H1 (cell line): ENCODE data around the gene CHRM1. TPM values are rescaled to one million over a fixed set of nuclear protein-coding genes. Genes with fewer than 3 reads are reported as not detected.

ENCODE experiments used
- CTCF ChIA-PET: fragments of 300-600 bp; sonication (Branson Sonifier 250); formaldehyde crosslinking; loops from one replicate; lab custom pipeline; 2021; ENCODE audit not compliant: partially characterized antibody; lab: Charles Lee
- POLR2A ChIA-PET: fragments of 300-600 bp; sonication (Branson Sonifier 250); formaldehyde crosslinking; loops from one replicate; lab custom pipeline; 2021; ENCODE audit warnings: inconsistent platforms; ENCODE audit not compliant: partially characterized antibody; lab: Charles Lee
- DNase-seq, 2 experiments: peaks; one replicate each; pipeline versions ENCODE4 v3.0.0 to v3.0.0-alpha.2; 2010 to 2022; ENCODE audit warnings: low spot score in 2 of 2, low read depth in 1 of 2, mixed read lengths in 1 of 2
- FAIRE-seq: peaks from 2 replicates; lab custom pipeline; 2011; peaks lifted over from hg19 to GRCh38; lab: Jason Lieb, UNC
- H2AFZ ChIP-seq: 2 replicates; pipeline ENCODE4 v1.8.1; 2012; ENCODE audit warnings: low read length, inconsistent platforms
- H2AK5ac ChIP-seq: 2 replicates; pipeline ENCODE4 v1.6.1; 2013; ENCODE audit warnings: low read depth, low read length
- H2BK120ac ChIP-seq: replicated peaks from 2 replicates; pipeline ENCODE3; 2013; ENCODE audit warnings: low read depth, low read length, inconsistent platforms
- H2BK12ac ChIP-seq: 2 replicates; pipeline ENCODE4 v1.6.1; 2013; ENCODE audit warnings: low read depth, low read length
- H2BK15ac ChIP-seq: 2 replicates; pipeline ENCODE4 v1.6.1; 2013; ENCODE audit warnings: low read length
- H2BK20ac ChIP-seq: 2 replicates; pipeline ENCODE4 v1.6.1; 2013; ENCODE audit warnings: low read length
- H2BK5ac ChIP-seq: 2 replicates; pipeline ENCODE4 v1.6.1; 2013; ENCODE audit warnings: low read depth, low read length
- H3K14ac ChIP-seq: 2 replicates; pipeline ENCODE4 v1.6.1; 2013; ENCODE audit warnings: inconsistent platforms; ENCODE audit not compliant: insufficient read length
- H3K18ac ChIP-seq: 2 replicates; pipeline ENCODE4 v1.6.1; 2013; ENCODE audit warnings: low read length; ENCODE audit errors: extremely low read depth
- H3K23ac ChIP-seq: 2 replicates; pipeline ENCODE4 v1.6.1; 2013; ENCODE audit warnings: inconsistent platforms; ENCODE audit not compliant: insufficient read length
- H3K23me2 ChIP-seq: 2 replicates; pipeline ENCODE4 v1.6.1; 2013; ENCODE audit warnings: low read depth, low read length
- H3K27ac ChIP-seq: 2 replicates; pipeline ENCODE4 v1.6.1; 2011; ENCODE audit warnings: low read depth, low read length, inconsistent platforms
- H3K27me3 ChIP-seq, 4 experiments: replicated peaks in 1 of 4; 1 replicate in 1 of 4; 2 replicates in 3 of 4; pipeline versions ENCODE4 v1.6.1 to v1.8.1; 2011 to 2013; ENCODE audit warnings: low read length in 3 of 4, mild to moderate bottlenecking in 3 of 4, inconsistent platforms in 2 of 4, mixed read lengths in 2 of 4, moderate library complexity in 1 of 4; ENCODE audit not compliant: control insufficient read depth in 3 of 4, insufficient read depth in 3 of 4; ENCODE audit errors: extremely low read depth in 1 of 4
- H3K36me3 ChIP-seq, 4 experiments: 2 replicates each; pipeline versions ENCODE4 v1.6.1 to v1.8.1; 2011 to 2013; ENCODE audit warnings: mild to moderate bottlenecking in 4 of 4, low read length in 3 of 4, moderate library complexity in 2 of 4, control low read depth in 1 of 4, inconsistent platforms in 1 of 4; ENCODE audit not compliant: insufficient read depth in 4 of 4, control insufficient read depth in 2 of 4
- H3K4ac ChIP-seq: replicated peaks from 2 replicates; pipeline ENCODE3; 2013; ENCODE audit warnings: low read length, low read depth, mixed read lengths, inconsistent platforms; ENCODE audit not compliant: insufficient read length
- H3K4me1 ChIP-seq, 4 experiments: replicated peaks in 1 of 4; 1 replicate in 1 of 4; 2 replicates in 3 of 4; pipeline versions ENCODE4 v1.6.1 to v1.8.1; 2011 to 2013; ENCODE audit warnings: low read length in 3 of 4, inconsistent platforms in 2 of 4, mixed read lengths in 1 of 4; ENCODE audit not compliant: insufficient read depth in 4 of 4, control insufficient read depth in 3 of 4
- H3K4me2 ChIP-seq, 2 experiments: 2 replicates each; pipeline versions ENCODE4 v1.6.1 to v1.8.1; 2011 to 2013; ENCODE audit warnings: low read depth in 2 of 2, low read length in 2 of 2, control low read depth in 1 of 2, inconsistent platforms in 1 of 2, mild to moderate bottlenecking in 1 of 2; ENCODE audit not compliant: insufficient read depth in 1 of 2
- H3K4me3 ChIP-seq, 4 experiments: fragments of 200-600, 300-600 bp in 1 of 4; sonication (generic), shearing (Covaris generic), sonication (Bioruptor Twin) in 1 of 4; 2 replicates each; pipeline versions ENCODE4 v1.5.1 to v1.8.1; 2011 to 2016; ENCODE audit warnings: low read length in 4 of 4, low read depth in 3 of 4, control low read depth in 2 of 4, inconsistent platforms in 2 of 4, mild to moderate bottlenecking in 2 of 4, mixed read lengths in 1 of 4, moderate library complexity in 1 of 4; ENCODE audit not compliant: insufficient read depth in 2 of 4; ENCODE audit errors: extremely low read depth in 1 of 4
- H3K56ac ChIP-seq: replicated peaks from 2 replicates; pipeline ENCODE3; 2013; ENCODE audit warnings: low read depth, mild to moderate bottlenecking, mixed read lengths, low read length, inconsistent platforms; ENCODE audit not compliant: insufficient read length
- H3K79me1 ChIP-seq: 2 replicates; pipeline ENCODE4 v1.6.1; 2013; ENCODE audit warnings: low read depth, low read length, control low read depth
- H3K79me2 ChIP-seq, 2 experiments: 2 replicates each; pipeline versions ENCODE4 v1.6.1 to v1.8.1; 2012 to 2013; ENCODE audit warnings: low read length in 2 of 2, mild to moderate bottlenecking in 2 of 2, inconsistent platforms in 1 of 2; ENCODE audit not compliant: insufficient read depth in 2 of 2, control insufficient read depth in 1 of 2
- H3K9ac ChIP-seq, 4 experiments: replicated peaks in 1 of 4; 1 replicate in 1 of 4; 2 replicates in 3 of 4; pipeline versions ENCODE4 v1.6.1 to v1.8.1; 2011 to 2013; ENCODE audit warnings: low read depth in 3 of 4, low read length in 3 of 4, control low read depth in 2 of 4, mild to moderate bottlenecking in 2 of 4, moderate library complexity in 2 of 4, inconsistent platforms in 1 of 4; ENCODE audit errors: extremely low read depth in 1 of 4
- H3K9me3 ChIP-seq, 2 experiments: 2 replicates each; pipeline versions ENCODE4 v1.6.1 to v1.8.1; 2012 to 2013; ENCODE audit warnings: mild to moderate bottlenecking in 2 of 2, moderate library complexity in 2 of 2, control low read depth in 1 of 2, inconsistent platforms in 1 of 2, low read depth in 1 of 2, low read length in 1 of 2, mixed read lengths in 1 of 2; ENCODE audit not compliant: insufficient read depth in 2 of 2
- H4K20me1 ChIP-seq, 2 experiments: replicated peaks in 1 of 2; 2 replicates each; pipeline versions ENCODE3 to v1.8.1; 2011 to 2013; ENCODE audit warnings: inconsistent platforms in 2 of 2, low read length in 2 of 2, mild to moderate bottlenecking in 1 of 2; ENCODE audit not compliant: insufficient read depth in 2 of 2, control insufficient read depth in 1 of 2
- H4K5ac ChIP-seq: 2 replicates; pipeline ENCODE4 v1.6.1; 2013; ENCODE audit warnings: low read length, low read depth, mixed read lengths, inconsistent platforms; ENCODE audit not compliant: insufficient read length
- H4K8ac ChIP-seq: 2 replicates; pipeline ENCODE4 v1.8.0; 2013; ENCODE audit warnings: mild to moderate bottlenecking, moderate library complexity, low read length, inconsistent platforms; ENCODE audit not compliant: insufficient read depth; ENCODE audit errors: extremely low read depth
- H4K91ac ChIP-seq: replicated peaks from 2 replicates; pipeline ENCODE3; 2013; ENCODE audit warnings: low read length, mixed read lengths, inconsistent platforms; ENCODE audit not compliant: insufficient read length
- CBX5 ChIP-seq: fragments of 300-800, 300-1000 bp; sonication (generic); IDR thresholded peaks from 2 replicates; pipeline ENCODE4 v1.7.1; 2016; ENCODE audit warnings: antibody characterized with exemption, low read length, low read depth
- EZH2 ChIP-seq: fragments of 200-600 bp; sonication (generic); IDR thresholded peaks from 2 replicates; pipeline ENCODE4 v1.7.1; 2012; ENCODE audit warnings: low read depth, mild to moderate bottlenecking, moderate library complexity, low read length, inconsistent platforms; ENCODE audit not compliant: severe bottlenecking
- HDAC2 ChIP-seq, 2 experiments: fragments of 300-600 bp in 1 of 2; sonication (generic) in 1 of 2; IDR thresholded peaks; 2 replicates each; pipeline ENCODE4 v1.6.1; 2011 to 2012; ENCODE audit warnings: low read depth in 2 of 2, low read length in 2 of 2, mild to moderate bottlenecking in 2 of 2, moderate library complexity in 2 of 2, borderline replicate concordance in 1 of 2, inconsistent platforms in 1 of 2
- HDAC6 ChIP-seq: IDR thresholded peaks from one replicate; pipeline ENCODE4 v1.7.1; 2012; ENCODE audit warnings: low read depth, mild to moderate bottlenecking, inconsistent platforms, low read length, moderate library complexity
- NANOG ChIP-seq: IDR thresholded peaks from 2 replicates; pipeline ENCODE4 v1.6.1; 2011; ENCODE audit warnings: low read length, low read depth, mild to moderate bottlenecking, inconsistent platforms; ENCODE audit not compliant: insufficient read depth, poor library complexity, severe bottlenecking
- NRF1 ChIP-seq: IDR thresholded peaks from 2 replicates; pipeline ENCODE4 v1.6.1; 2011; ENCODE audit warnings: mild to moderate bottlenecking, low read depth, low read length, improper control_type of control experiment
- POLR2AphosphoS5 ChIP-seq: IDR thresholded peaks from 2 replicates; pipeline ENCODE4 v1.6.1; 2011; ENCODE audit warnings: low read depth, low read length
- RBBP5 ChIP-seq: IDR thresholded peaks from 2 replicates; pipeline ENCODE4 v1.7.1; 2012; ENCODE audit warnings: low read depth, mild to moderate bottlenecking, inconsistent platforms, low read length, moderate library complexity, borderline replicate concordance
- SIX5 ChIP-seq: IDR thresholded peaks from 2 replicates; pipeline ENCODE4 v1.6.1; 2011; ENCODE audit warnings: mild to moderate bottlenecking, low read depth, low read length
- TAF1 ChIP-seq: IDR thresholded peaks from 2 replicates; pipeline ENCODE4 v1.6.1; 2011; ENCODE audit warnings: mild to moderate bottlenecking, low read depth, low read length
- TEAD4 ChIP-seq: IDR thresholded peaks from 2 replicates; pipeline ENCODE4 v1.6.1; 2012; ENCODE audit warnings: low read depth, low read length, inconsistent platforms, mixed read lengths
- WGBS, 2 experiments: shearing (Covaris generic) in 1 of 2; methylation state at CpG; one replicate each; pipeline versions ENCODE4 v1.1.6 to v1.1.7; 2013 to 2015; ENCODE audit warnings: low lambda C conversion rate in 2 of 2, mixed read lengths in 2 of 2, inconsistent platforms in 1 of 2, low coverage in 1 of 2, missing lambda C conversion rate in 1 of 2; ENCODE audit not compliant: insufficient replicate concordance in 2 of 2, insufficient coverage in 1 of 2, insufficient read length in 1 of 2; ENCODE audit errors: extremely low coverage in 1 of 2, missing lambda C conversion rate in 1 of 2; 5-methylcytosine and 5-hydroxymethylcytosine counted together
- polyA plus RNA-seq, 7 experiments: library from polyadenylated mRNA; depleted of rRNA in 3 of 7; stranded (reverse) in 5 of 7; unstranded in 2 of 7; fragments of >200 nt in 5 of 7; fragments of 200-250 nt in 2 of 7; gene quantifications; 1 replicate in 5 of 7; 2 replicates in 1 of 7; 4 replicates in 1 of 7; pipeline versions ENCODE4 v1.2.1 to v1.2.3, GENCODE V29; 2011 to 2013; ENCODE audit warnings: missing spikeins in 2 of 7, mixed read lengths in 2 of 7
- total RNA-seq: library from RNA; stranded (reverse); fragmentation: NEBNext Ultra II Directional; extraction: Animal tissue kit (Norgen Biotek cat#: 25700); gene quantifications from 2 replicates; pipeline ENCODE4 v1.2.1, GENCODE V29; 2021

Gene CHRM1
- total and polyA plus RNA-seq, 2 of the 8 experiments (the other 6 are each of a cell fraction or from before 2014, with no cell fraction given), result 0.08 TPM; not detected in 1

DNA sequence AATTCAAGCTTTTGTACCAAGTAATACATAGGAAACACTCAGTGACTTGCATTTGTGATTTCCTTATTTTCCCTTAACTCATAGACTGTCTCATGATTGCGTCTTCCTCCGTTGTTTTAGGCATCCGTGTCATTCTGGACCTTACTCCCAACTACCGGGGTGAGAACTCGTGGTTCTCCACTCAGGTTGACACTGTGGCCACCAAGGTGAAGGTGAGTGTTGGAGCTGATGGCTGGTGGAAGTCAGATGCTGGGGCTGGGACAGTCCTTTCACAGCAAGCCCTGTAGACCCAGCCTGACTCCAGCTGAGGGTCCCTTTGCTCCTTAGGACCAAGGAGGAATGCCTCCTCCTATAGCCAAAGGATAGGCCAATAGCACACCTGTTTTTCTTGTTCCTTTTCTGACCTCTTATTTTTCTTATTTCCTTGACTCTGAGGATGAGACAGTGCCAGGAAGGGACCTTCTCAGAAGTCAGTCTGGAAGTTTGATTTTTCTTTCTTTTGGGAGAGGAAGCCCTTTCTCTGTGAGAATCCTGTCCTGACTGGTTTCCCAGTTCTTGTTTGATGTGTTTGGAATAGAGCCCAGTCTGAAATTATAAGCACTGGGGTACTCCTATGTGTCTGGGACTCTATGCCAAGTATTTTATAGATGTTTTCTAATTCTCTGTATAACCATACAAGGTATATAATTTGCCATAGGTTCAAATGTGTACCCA, 38.2 kb downstream of the CHRM1 start:
- Histone ChIP-seq H3K27ac (0 out of 2 replicates have a peak overlapping the region, but pooled peaks have one; percentile 42), H4K20me1 (peaks cover 9 to 27% of the 10 kb centered on the region in 2 experiments), H4K8ac (no peak overlapping the region), H3K9ac (peak overlapping the region in 3 of 4 experiments; percentile 46 to 66 (median 56); a peak in 4 of 7 replicates), H4K91ac (peak overlapping the region; percentile 34), H3K4me2 (peak overlapping the region; percentile 59 to 85), H3K23me2 (peaks cover 5% of the 10 kb centered on the region; the same call in 1 of the 2 replicates), H3K79me1 (peaks cover 6% of the 10 kb centered on the region; the same call in 1 of the 2 replicates), H3K9me3 (no peaks in the 10 kb centered on the region), H3K18ac (no peak overlapping the region), H2AFZ (no peak overlapping the region), H2AK5ac (peak overlapping the region; percentile 85; the same call in 1 of the 2 replicates), H2BK120ac (no peak overlapping the region), H3K36me3 (peaks cover 47 to 74% (median 60%) of the 10 kb centered on the region in 4 experiments), H3K56ac (no peak overlapping the region), H3K4ac (no peak overlapping the region), H2BK5ac (peak overlapping the region; percentile 100; the same call in 1 of the 2 replicates), H2BK20ac (no peak overlapping the region), H3K4me3 (peak overlapping the region in 3 of 4 experiments; percentile 67 to 95 (median 81); a peak in 5 of 8 replicates), H3K14ac (no peak overlapping the region), H3K27me3 (no peaks in the 10 kb centered on the region), H2BK12ac (peak overlapping the region; percentile 75; the same call in 1 of the 2 replicates), H4K5ac (peak overlapping the region; percentile 13), H3K79me2 (peaks cover 0 to 62% of the 10 kb centered on the region in 2 experiments), H2BK15ac (no peak overlapping the region), H3K4me1 (peaks cover 0 to 30% (median 12%) of the 10 kb centered on the region in 4 experiments; a peak in 5 of 7 replicates), H3K23ac (no peak overlapping the region)
- ChIA-PET CTCF (interaction anchor here (0.6 to 3.9 kb wide), 8 partner anchors 23 to 189 kb away, joined by 3 to 21 read pairs (median 6); partner anchors contain the start of gene STX5), POLR2A (interaction anchor here (0.6 to 57.8 kb wide), 23 partner anchors 5 to 778 kb away, joined by 3 to 2104 read pairs (median 5); partner anchors contain the start of genes CHRM1, HNRNPUL2, NXF1 and SLC22A8)
- 92% methylated on average over 5 of the region's 5 CpGs; no CpG with 5 or more reads in 1 of the 2 experiments for WGBS, 2 experiments
- DNase-seq (no peak), FAIRE-seq (no peak)
- no peak for TF ChIP-seq TAF1
- TF ChIP-seq EZH2, result no peak
- no peak for TF ChIP-seq NANOG
- peak; percentile 78 for TF ChIP-seq POLR2AphosphoS5
- no peak for TF ChIP-seq TEAD4
- TF ChIP-seq RBBP5, result no peak
- TF ChIP-seq HDAC6, result no peak
- no peak for TF ChIP-seq NRF1
- no peak for TF ChIP-seq CBX5
- no peak for TF ChIP-seq HDAC2 (IDR thresholded peaks at IDR 0.05; ENCODE audit: borderline replicate concordance in 1 of 2, low read depth in 2 of 2, low read length in 2 of 2)
- TF ChIP-seq SIX5, result no peak
